ENCODE data around the gene SYVN1. TPM values are rescaled to one million over a fixed set of nuclear protein-coding genes. Genes with fewer than 3 reads are reported as not detected.

The SYVN1 gene
- total RNA-seq, 2 donors from 2014 or later: 30.4 to 39.5 TPM

DNA sequence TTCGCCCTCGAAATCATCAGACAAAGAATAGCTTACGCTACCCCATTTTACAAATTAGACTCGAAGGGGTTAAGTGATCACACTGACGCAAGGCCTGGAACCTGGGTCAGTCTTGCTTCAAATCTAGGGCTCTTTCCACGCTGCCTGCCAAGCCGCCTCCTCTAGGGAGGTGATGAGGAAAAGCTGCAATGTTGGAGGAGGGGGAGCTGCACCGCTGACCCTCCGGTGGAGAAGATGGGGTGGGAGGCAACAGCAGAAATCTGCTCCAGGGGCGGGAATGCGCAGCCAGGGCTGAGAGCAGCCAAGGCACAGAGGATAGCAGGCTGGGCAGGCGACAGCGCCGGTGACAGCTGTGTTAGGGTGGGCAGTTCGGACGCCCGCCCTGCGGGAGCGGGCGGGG lies 595 bp downstream of the SYVN1 start:
- Histone ChIP-seq H3K36me3 (ENCODE audit: control insufficient read depth, insufficient read depth, low read length) (peaks cover 36% of the 10 kb centered on the region), H3K9ac (ENCODE audit: extremely low read depth, low read length, poor library complexity, severe bottlenecking) (peak overlapping the region; percentile 98), H3K27me3 (ENCODE audit: control insufficient read depth, insufficient read depth, low read length, poor library complexity, severe bottlenecking) (no peaks in the 10 kb centered on the region), H3K9me3 (ENCODE audit: control insufficient read depth, low read length) (no peaks in the 10 kb centered on the region), H3K4me1 (ENCODE audit: control insufficient read depth, insufficient read depth, low read length) (no peaks in the 10 kb centered on the region), H3K27ac (ENCODE audit: low read depth, low read length) (no peak overlapping the region), H3K4me3 (ENCODE audit: low read length) (peak overlapping the region; percentile 94)
- Mint-ChIP-seq H3K4me1 (peaks cover 19% of the 10 kb centered on the region), H3K27me3 (ENCODE audit: insufficient read depth) (peaks cover 2% of the 10 kb centered on the region), H3K27ac (peak overlapping the region; percentile 99), H3K36me3 (ENCODE audit: low read depth) (peaks cover 28% of the 10 kb centered on the region), H3K9me3 (no peaks in the 10 kb centered on the region), H3K4me3 (peak overlapping the region; percentile 87)
- TF ChIP-seq, protein P1, sequence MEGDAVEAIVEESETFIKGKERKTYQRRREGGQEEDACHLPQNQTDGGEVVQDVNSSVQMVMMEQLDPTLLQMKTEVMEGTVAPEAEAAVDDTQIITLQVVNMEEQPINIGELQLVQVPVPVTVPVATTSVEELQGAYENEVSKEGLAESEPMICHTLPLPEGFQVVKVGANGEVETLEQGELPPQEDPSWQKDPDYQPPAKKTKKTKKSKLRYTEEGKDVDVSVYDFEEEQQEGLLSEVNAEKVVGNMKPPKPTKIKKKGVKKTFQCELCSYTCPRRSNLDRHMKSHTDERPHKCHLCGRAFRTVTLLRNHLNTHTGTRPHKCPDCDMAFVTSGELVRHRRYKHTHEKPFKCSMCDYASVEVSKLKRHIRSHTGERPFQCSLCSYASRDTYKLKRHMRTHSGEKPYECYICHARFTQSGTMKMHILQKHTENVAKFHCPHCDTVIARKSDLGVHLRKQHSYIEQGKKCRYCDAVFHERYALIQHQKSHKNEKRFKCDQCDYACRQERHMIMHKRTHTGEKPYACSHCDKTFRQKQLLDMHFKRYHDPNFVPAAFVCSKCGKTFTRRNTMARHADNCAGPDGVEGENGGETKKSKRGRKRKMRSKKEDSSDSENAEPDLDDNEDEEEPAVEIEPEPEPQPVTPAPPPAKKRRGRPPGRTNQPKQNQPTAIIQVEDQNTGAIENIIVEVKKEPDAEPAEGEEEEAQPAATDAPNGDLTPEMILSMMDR (conservative IDR thresholded peaks at IDR 0.05): no peak
- 0 to 3% methylated on average over 8 to 20 of the region's 20 CpGs for WGBS, 2 experiments (ENCODE audit: insufficient coverage in 1 of 2, insufficient read length in 1 of 2)
- DNase-seq: peak; percentile 61

DNA sequence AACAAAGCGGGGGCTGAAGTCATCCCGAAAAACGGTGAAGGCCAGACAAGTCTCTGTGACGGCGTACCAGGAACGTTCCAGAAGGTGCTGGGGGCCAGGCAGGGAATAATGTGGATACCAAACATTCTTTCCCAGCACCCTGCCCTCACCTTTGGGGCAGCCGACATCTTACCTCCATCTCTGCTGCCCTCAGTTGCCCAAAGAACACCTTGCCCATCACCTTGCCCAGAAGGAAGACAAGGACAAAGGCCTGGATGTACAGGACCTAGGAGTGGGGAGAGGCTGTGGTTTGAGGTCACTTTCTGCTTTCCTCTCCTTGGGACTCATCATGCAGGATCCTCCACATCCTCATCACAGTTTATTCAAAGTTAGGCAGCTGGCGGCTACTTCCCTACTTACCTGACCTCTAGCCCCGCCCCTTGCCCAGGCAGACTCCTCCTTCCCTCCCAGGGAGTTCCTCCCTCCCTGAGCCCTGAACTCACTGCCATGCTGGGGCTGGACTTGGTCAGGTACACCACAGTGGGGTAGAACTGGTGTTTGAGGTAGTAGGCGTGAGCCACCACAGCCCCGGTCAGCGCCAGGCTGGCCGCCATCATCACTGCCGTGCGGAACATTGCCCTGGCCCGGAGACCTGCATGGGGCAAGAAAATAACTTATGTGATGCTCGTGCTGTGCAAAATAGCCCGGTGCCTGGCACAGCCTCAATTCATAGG lies 1.2 kb downstream of the SYVN1 start:
- H3K4me1 ChIP-seq (ENCODE audit: control insufficient read depth, insufficient read depth, low read length): no peaks in the 10 kb centered on the region
- peak overlapping the region; percentile 99 for H3K27ac Mint-ChIP-seq
- peaks cover 39% of the 10 kb centered on the region for H3K36me3 ChIP-seq (ENCODE audit: control insufficient read depth, insufficient read depth, low read length)
- peak overlapping the region; percentile 98 for H3K9ac ChIP-seq (ENCODE audit: extremely low read depth, low read length, poor library complexity, severe bottlenecking)
- no peaks in the 10 kb centered on the region for H3K27me3 ChIP-seq (ENCODE audit: control insufficient read depth, insufficient read depth, low read length, poor library complexity, severe bottlenecking)
- DNase-seq: peak; percentile 89
- H3K9me3 ChIP-seq (ENCODE audit: control insufficient read depth, low read length): no peaks in the 10 kb centered on the region
- H3K4me3 Mint-ChIP-seq: peak overlapping the region; percentile 87
- WGBS, 2 experiments (ENCODE audit: insufficient coverage in 1 of 2, insufficient read length in 1 of 2): 51 to 55% methylated on average over 9 to 18 of the region's 18 CpGs
- H3K9me3 Mint-ChIP-seq: no peaks in the 10 kb centered on the region
- H3K36me3 Mint-ChIP-seq (ENCODE audit: low read depth): peaks cover 28% of the 10 kb centered on the region
- TF ChIP-seq, protein P1 (conservative IDR thresholded peaks at IDR 0.05): no peak
- H3K4me1 Mint-ChIP-seq: peaks cover 19% of the 10 kb centered on the region
- H3K27ac ChIP-seq (ENCODE audit: low read depth, low read length): no peak overlapping the region
- H3K4me3 ChIP-seq (ENCODE audit: low read length): peak overlapping the region; percentile 94
- H3K27me3 Mint-ChIP-seq (ENCODE audit: insufficient read depth): no peaks in the 10 kb centered on the region

DNA sequence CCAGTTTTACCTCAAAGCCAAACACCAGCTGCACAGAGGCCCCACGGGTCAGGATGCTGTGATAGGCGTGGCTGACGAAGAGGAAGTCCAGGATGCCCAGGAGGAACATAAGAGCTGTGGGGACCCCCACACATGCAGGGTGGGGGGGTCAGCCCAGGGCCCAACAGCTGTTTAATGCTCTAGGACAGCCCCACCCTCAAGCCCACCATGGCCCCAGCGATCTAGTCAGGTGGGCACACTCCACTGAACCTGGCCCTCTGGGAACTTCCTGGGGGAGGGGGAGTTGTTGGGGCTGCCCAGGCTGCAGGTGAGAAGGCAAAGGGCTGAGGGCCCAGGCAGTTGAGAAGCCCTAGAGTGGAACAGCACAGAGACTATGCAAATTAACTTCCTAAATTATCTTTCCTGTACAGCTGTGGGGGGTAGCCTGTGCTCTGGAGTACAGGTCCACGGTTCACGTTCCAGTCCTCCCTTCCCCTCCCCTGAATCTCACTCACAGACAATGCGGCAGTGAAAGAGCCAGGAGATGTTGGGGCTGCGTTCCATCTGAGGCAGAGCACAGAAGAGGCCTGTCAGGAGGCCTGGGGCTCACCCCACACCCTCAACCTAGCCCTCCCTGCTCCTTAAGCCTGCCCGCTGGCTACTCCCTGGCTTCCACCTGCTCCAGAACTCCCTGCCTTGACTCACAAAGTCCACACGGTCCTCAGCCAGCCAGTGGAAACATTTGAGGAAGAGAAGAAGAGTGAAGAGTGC lies 1.9 kb downstream of the SYVN1 start:
- no peaks in the 10 kb centered on the region for H3K4me1 ChIP-seq (ENCODE audit: control insufficient read depth, insufficient read depth, low read length)
- Mint-ChIP-seq H3K4me3 (peak overlapping the region; percentile 87), H3K9me3 (no peaks in the 10 kb centered on the region), H3K27ac (no peak overlapping the region), H3K4me1 (peaks cover 19% of the 10 kb centered on the region), H3K36me3 (ENCODE audit: low read depth) (peaks cover 29% of the 10 kb centered on the region), H3K27me3 (ENCODE audit: insufficient read depth) (no peaks in the 10 kb centered on the region)
- DNase-seq: peak; percentile 26
- TF ChIP-seq, protein P1 (conservative IDR thresholded peaks at IDR 0.05): no peak
- peaks cover 47% of the 10 kb centered on the region for H3K36me3 ChIP-seq (ENCODE audit: control insufficient read depth, insufficient read depth, low read length)
- H3K9ac ChIP-seq (ENCODE audit: extremely low read depth, low read length, poor library complexity, severe bottlenecking): no peak overlapping the region
- H3K27me3 ChIP-seq (ENCODE audit: control insufficient read depth, insufficient read depth, low read length, poor library complexity, severe bottlenecking): no peaks in the 10 kb centered on the region
- WGBS, 2 experiments (ENCODE audit: insufficient coverage in 1 of 2, insufficient read length in 1 of 2): 89% methylated on average over 10 of the region's 10 CpGs; no CpG with 5 or more reads in 1 of the 2 experiments
- peak overlapping the region; percentile 94 for H3K4me3 ChIP-seq (ENCODE audit: low read length)
- H3K9me3 ChIP-seq (ENCODE audit: control insufficient read depth, low read length): no peaks in the 10 kb centered on the region
- no peak overlapping the region for H3K27ac ChIP-seq (ENCODE audit: low read depth, low read length)
